ENCODE data around the gene LHX4.

- TF ChIP-seq, protein P1, sequence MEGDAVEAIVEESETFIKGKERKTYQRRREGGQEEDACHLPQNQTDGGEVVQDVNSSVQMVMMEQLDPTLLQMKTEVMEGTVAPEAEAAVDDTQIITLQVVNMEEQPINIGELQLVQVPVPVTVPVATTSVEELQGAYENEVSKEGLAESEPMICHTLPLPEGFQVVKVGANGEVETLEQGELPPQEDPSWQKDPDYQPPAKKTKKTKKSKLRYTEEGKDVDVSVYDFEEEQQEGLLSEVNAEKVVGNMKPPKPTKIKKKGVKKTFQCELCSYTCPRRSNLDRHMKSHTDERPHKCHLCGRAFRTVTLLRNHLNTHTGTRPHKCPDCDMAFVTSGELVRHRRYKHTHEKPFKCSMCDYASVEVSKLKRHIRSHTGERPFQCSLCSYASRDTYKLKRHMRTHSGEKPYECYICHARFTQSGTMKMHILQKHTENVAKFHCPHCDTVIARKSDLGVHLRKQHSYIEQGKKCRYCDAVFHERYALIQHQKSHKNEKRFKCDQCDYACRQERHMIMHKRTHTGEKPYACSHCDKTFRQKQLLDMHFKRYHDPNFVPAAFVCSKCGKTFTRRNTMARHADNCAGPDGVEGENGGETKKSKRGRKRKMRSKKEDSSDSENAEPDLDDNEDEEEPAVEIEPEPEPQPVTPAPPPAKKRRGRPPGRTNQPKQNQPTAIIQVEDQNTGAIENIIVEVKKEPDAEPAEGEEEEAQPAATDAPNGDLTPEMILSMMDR (conservative IDR thresholded peaks at IDR 0.05; ENCODE audit: low read depth, low read length): no peak
- TF ChIP-seq POLR2A (IDR thresholded peaks at IDR 0.05; ENCODE audit: low read depth, low read length) (no peak), BHLHE40 (IDR thresholded peaks at IDR 0.05; ENCODE audit: low read depth, low read length) (no peak), MXI1 (IDR thresholded peaks at IDR 0.05; ENCODE audit: borderline replicate concordance, low read depth, low read length) (no peak), MAZ (IDR thresholded peaks at IDR 0.05; ENCODE audit: borderline replicate concordance, low read depth, low read length) (no peak), RCOR1 (IDR thresholded peaks at IDR 0.05; ENCODE audit: insufficient replicate concordance, low read length) (no peak), FOS (IDR thresholded peaks at IDR 0.05; ENCODE audit: low read depth, low read length) (no peak), SMC3 (IDR thresholded peaks at IDR 0.05; ENCODE audit: low read depth, low read length) (no peak), RAD21 (IDR thresholded peaks at IDR 0.05; ENCODE audit: low read length) (no peak), MAFK (IDR thresholded peaks at IDR 0.05; ENCODE audit: low read depth, low read length) (no peak)
- TF ChIP-seq, protein P2, sequence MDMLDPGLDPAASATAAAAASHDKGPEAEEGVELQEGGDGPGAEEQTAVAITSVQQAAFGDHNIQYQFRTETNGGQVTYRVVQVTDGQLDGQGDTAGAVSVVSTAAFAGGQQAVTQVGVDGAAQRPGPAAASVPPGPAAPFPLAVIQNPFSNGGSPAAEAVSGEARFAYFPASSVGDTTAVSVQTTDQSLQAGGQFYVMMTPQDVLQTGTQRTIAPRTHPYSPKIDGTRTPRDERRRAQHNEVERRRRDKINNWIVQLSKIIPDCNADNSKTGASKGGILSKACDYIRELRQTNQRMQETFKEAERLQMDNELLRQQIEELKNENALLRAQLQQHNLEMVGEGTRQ (IDR thresholded peaks at IDR 0.05; ENCODE audit: low read depth, low read length): no peak
Measured at GRCh38 chr1:180256341-180257027, 26.4 kb downstream of the LHX4 start.

Data from IMR-90 (cell line).